ENCODE data around the gene DNAJC4. TPM values are rescaled to one million over a fixed set of nuclear protein-coding genes. Genes with fewer than 3 reads are reported as not detected.
A peak's percentile ranks its signal among the peaks of the same experiment; 100 is the strongest.

DNAJC4 gene
- total and polyA plus RNA-seq, 9 of the 15 experiments (the other 6 are each of a cell fraction or from before 2014, with no cell fraction given), result 4.0 to 32.6 (median 19.9) TPM

GRCh38 chr11:64268893-64269539 is 38.7 kb downstream of the DNAJC4 start (continued):
- TF ChIP-seq, protein P1, sequence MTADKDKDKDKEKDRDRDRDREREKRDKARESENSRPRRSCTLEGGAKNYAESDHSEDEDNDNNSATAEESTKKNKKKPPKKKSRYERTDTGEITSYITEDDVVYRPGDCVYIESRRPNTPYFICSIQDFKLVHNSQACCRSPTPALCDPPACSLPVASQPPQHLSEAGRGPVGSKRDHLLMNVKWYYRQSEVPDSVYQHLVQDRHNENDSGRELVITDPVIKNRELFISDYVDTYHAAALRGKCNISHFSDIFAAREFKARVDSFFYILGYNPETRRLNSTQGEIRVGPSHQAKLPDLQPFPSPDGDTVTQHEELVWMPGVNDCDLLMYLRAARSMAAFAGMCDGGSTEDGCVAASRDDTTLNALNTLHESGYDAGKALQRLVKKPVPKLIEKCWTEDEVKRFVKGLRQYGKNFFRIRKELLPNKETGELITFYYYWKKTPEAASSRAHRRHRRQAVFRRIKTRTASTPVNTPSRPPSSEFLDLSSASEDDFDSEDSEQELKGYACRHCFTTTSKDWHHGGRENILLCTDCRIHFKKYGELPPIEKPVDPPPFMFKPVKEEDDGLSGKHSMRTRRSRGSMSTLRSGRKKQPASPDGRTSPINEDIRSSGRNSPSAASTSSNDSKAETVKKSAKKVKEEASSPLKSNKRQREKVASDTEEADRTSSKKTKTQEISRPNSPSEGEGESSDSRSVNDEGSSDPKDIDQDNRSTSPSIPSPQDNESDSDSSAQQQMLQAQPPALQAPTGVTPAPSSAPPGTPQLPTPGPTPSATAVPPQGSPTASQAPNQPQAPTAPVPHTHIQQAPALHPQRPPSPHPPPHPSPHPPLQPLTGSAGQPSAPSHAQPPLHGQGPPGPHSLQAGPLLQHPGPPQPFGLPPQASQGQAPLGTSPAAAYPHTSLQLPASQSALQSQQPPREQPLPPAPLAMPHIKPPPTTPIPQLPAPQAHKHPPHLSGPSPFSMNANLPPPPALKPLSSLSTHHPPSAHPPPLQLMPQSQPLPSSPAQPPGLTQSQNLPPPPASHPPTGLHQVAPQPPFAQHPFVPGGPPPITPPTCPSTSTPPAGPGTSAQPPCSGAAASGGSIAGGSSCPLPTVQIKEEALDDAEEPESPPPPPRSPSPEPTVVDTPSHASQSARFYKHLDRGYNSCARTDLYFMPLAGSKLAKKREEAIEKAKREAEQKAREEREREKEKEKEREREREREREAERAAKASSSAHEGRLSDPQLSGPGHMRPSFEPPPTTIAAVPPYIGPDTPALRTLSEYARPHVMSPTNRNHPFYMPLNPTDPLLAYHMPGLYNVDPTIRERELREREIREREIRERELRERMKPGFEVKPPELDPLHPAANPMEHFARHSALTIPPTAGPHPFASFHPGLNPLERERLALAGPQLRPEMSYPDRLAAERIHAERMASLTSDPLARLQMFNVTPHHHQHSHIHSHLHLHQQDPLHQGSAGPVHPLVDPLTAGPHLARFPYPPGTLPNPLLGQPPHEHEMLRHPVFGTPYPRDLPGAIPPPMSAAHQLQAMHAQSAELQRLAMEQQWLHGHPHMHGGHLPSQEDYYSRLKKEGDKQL (CRISPR knock-in tag; IDR thresholded peaks at IDR 0.05; ENCODE audit: borderline replicate concordance), result no peak
- TF ChIP-seq BRCA1 (IDR thresholded peaks at IDR 0.05) (no peak), BRCA1 (CRISPR knock-in tag; IDR thresholded peaks at IDR 0.05) (no peak), SAFB2 (IDR thresholded peaks at IDR 0.05; ENCODE audit: borderline replicate concordance, low read depth, low read length, severe bottlenecking) (no peak), CCAR2 (IDR thresholded peaks at IDR 0.05; ENCODE audit: low read depth, low read length) (no peak), ZNF311 (CRISPR knock-in tag; IDR thresholded peaks at IDR 0.05) (no peak; the same call in 1 of the 2 replicates), FOXA1 (IDR thresholded peaks at IDR 0.05; ENCODE audit: borderline replicate concordance) (no peak), MEF2A (IDR thresholded peaks at IDR 0.05; ENCODE audit: control insufficient read depth, low read depth, low read length) (no peak), MITF (IDR thresholded peaks at IDR 0.05) (no peak), CREBBP (IDR thresholded peaks at IDR 0.05; ENCODE audit: low read depth, low read length) (no peak), FOSL1 (tag; conservative IDR thresholded peaks at IDR 0.05) (peak; percentile 47), FOXK2 (conservative IDR thresholded peaks at IDR 0.05 in 1 of 2, IDR thresholded peaks at IDR 0.05 in 1 of 2; ENCODE audit: low read depth in 2 of 2) (0 out of 4 replicates have a peak, but pooled peaks of 1 of the 2 experiments have one; percentile 14), JUN (IDR thresholded peaks at IDR 0.05; ENCODE audit: borderline replicate concordance, low read depth, low read length) (peak; percentile 17; the same call in 1 of the 2 replicates), JUN (CRISPR knock-in tag; IDR thresholded peaks at IDR 0.05; ENCODE audit: borderline replicate concordance) (no peak), ZNF639 (CRISPR knock-in tag; conservative IDR thresholded peaks at IDR 0.05 in 1 of 2, IDR thresholded peaks at IDR 0.05 in 1 of 2) (peak in 1 of 2 experiments; percentile 64; a peak in 1 of 4 replicates), CBX8 (IDR thresholded peaks at IDR 0.05; ENCODE audit: borderline replicate concordance, extremely low read depth, low read depth, low read length, poor library complexity, severe bottlenecking) (no peak), KHSRP (IDR thresholded peaks at IDR 0.05) (no peak), PRPF4 (IDR thresholded peaks at IDR 0.05; ENCODE audit: insufficient read depth, low read depth, low read length, poor library complexity, severe bottlenecking) (no peak)
